ENCODE measurements around the gene SCT. TPM values are rescaled to one million over a fixed set of nuclear protein-coding genes. Genes with fewer than 3 reads are reported as not detected.

SCT gene
- polyA plus RNA-seq, 1 donor from 2014 or later: not detected

DNA sequence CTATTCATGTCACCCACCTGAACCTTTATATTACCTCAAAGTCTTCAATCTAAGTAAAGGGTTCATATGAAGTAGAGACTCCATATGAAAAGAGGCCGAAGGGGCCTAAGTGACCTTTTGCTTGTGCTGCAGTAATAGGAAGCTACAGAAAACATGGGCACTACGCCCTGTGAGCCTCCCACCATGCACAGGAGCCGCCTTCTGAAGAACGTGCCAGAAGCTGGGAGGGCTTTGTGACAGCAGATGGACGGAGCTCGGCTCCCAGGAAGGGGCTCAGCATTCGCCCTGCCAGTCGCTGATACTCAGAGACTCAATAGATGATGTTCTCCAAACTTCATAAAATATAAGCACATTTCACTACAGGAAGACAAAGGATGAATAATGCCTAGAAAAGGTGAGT is 46.9 kb upstream of the SCT start:
- no peaks in the 10 kb centered on the region for H3K9me3 ChIP-seq (ENCODE audit: low read length)
- peaks cover 11% of the 10 kb centered on the region for H3K36me3 ChIP-seq (ENCODE audit: insufficient read depth, low read length)
- no peaks in the 10 kb centered on the region for H3K9me2 ChIP-seq (ENCODE audit: insufficient read depth, low read length)
- no peaks in the 10 kb centered on the region for H3F3A ChIP-seq (ENCODE audit: insufficient read depth, low read length, poor library complexity, severe bottlenecking)
- H2AFZ ChIP-seq (ENCODE audit: low read depth, low read length): no peak overlapping the region
- TF ChIP-seq, protein P1, sequence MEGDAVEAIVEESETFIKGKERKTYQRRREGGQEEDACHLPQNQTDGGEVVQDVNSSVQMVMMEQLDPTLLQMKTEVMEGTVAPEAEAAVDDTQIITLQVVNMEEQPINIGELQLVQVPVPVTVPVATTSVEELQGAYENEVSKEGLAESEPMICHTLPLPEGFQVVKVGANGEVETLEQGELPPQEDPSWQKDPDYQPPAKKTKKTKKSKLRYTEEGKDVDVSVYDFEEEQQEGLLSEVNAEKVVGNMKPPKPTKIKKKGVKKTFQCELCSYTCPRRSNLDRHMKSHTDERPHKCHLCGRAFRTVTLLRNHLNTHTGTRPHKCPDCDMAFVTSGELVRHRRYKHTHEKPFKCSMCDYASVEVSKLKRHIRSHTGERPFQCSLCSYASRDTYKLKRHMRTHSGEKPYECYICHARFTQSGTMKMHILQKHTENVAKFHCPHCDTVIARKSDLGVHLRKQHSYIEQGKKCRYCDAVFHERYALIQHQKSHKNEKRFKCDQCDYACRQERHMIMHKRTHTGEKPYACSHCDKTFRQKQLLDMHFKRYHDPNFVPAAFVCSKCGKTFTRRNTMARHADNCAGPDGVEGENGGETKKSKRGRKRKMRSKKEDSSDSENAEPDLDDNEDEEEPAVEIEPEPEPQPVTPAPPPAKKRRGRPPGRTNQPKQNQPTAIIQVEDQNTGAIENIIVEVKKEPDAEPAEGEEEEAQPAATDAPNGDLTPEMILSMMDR (IDR thresholded peaks at IDR 0.05; ENCODE audit: poor library complexity, severe bottlenecking): no peak
- TF ChIP-seq EP300 (conservative IDR thresholded peaks at IDR 0.05; ENCODE audit: poor library complexity, severe bottlenecking) (no peak), TAF1 (IDR thresholded peaks at IDR 0.05; ENCODE audit: low read depth) (no peak), POLR2AphosphoS5 (IDR thresholded peaks at IDR 0.05) (no peak), RAD21 (conservative IDR thresholded peaks at IDR 0.05) (no peak), SMC3 (conservative IDR thresholded peaks at IDR 0.05; ENCODE audit: poor library complexity) (no peak), EZH2 (IDR thresholded peaks at IDR 0.05; ENCODE audit: borderline replicate concordance, insufficient read depth, low read length, poor library complexity, severe bottlenecking) (no peak), MXI1 (conservative IDR thresholded peaks at IDR 0.05; ENCODE audit: poor library complexity, severe bottlenecking) (no peak)
- TF ChIP-seq, protein P2, sequence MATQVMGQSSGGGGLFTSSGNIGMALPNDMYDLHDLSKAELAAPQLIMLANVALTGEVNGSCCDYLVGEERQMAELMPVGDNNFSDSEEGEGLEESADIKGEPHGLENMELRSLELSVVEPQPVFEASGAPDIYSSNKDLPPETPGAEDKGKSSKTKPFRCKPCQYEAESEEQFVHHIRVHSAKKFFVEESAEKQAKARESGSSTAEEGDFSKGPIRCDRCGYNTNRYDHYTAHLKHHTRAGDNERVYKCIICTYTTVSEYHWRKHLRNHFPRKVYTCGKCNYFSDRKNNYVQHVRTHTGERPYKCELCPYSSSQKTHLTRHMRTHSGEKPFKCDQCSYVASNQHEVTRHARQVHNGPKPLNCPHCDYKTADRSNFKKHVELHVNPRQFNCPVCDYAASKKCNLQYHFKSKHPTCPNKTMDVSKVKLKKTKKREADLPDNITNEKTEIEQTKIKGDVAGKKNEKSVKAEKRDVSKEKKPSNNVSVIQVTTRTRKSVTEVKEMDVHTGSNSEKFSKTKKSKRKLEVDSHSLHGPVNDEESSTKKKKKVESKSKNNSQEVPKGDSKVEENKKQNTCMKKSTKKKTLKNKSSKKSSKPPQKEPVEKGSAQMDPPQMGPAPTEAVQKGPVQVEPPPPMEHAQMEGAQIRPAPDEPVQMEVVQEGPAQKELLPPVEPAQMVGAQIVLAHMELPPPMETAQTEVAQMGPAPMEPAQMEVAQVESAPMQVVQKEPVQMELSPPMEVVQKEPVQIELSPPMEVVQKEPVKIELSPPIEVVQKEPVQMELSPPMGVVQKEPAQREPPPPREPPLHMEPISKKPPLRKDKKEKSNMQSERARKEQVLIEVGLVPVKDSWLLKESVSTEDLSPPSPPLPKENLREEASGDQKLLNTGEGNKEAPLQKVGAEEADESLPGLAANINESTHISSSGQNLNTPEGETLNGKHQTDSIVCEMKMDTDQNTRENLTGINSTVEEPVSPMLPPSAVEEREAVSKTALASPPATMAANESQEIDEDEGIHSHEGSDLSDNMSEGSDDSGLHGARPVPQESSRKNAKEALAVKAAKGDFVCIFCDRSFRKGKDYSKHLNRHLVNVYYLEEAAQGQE (IDR thresholded peaks at IDR 0.05; ENCODE audit: borderline replicate concordance): no peak
- H3K4me2 ChIP-seq (ENCODE audit: low read length): no peak overlapping the region
- no peak overlapping the region for H3K9ac ChIP-seq (ENCODE audit: low read length)
- no peak overlapping the region for H3K27ac ChIP-seq (ENCODE audit: low read length)
- H3K4me3 ChIP-seq (ENCODE audit: low read length): no peak overlapping the region
- no peaks in the 10 kb centered on the region for H4K20me1 ChIP-seq (ENCODE audit: insufficient read depth)
- no peaks in the 10 kb centered on the region for H3K79me2 ChIP-seq (replicated peaks; ENCODE audit: insufficient read depth, low read length)
- H3K27me3 ChIP-seq (ENCODE audit: insufficient read depth, low read depth, low read length): no peaks in the 10 kb centered on the region

DNA sequence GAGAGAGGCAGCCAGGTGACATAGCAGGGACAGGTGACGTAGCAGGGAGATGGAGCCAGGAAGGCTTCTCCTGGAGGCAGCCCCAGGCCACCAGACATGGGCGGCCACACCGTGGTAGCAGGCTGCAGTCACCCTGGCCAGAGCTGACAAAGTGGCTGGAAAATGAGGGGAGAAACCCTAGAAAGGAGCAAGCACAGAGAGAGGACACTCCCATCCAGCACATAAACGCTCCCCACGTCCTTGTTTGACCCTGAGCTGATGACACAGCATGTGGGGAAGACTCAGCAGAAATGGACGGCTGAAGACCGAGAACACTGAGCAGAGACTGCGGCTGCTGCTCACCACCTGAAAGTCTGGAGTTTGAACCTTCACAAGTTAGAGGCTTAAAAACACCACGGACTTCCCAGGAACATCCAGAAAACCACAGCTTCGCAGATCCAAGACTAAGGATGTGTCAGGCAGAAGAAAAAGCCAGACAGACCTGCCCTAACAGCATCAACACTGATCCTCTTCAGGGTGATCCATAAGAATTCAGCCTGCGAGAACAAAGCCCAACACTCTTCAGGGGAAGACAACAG is 38.8 kb upstream of the SCT start:
- no peaks in the 10 kb centered on the region for H3F3A ChIP-seq (ENCODE audit: insufficient read depth, low read length, poor library complexity, severe bottlenecking)

More for the DNA sequence above, 38.8 kb upstream of the SCT start:
- no peaks in the 10 kb centered on the region for H4K20me1 ChIP-seq (ENCODE audit: insufficient read depth)
- no peak overlapping the region for H3K4me3 ChIP-seq (ENCODE audit: low read length)
- H3K36me3 ChIP-seq (ENCODE audit: insufficient read depth, low read length): no peaks in the 10 kb centered on the region
- no peak overlapping the region for H3K4me2 ChIP-seq (ENCODE audit: low read length)
- H3K9me2 ChIP-seq (ENCODE audit: insufficient read depth, low read length): no peaks in the 10 kb centered on the region
- no peaks in the 10 kb centered on the region for H3K27me3 ChIP-seq (ENCODE audit: insufficient read depth, low read depth, low read length)
- H2AFZ ChIP-seq (ENCODE audit: low read depth, low read length): no peak overlapping the region
- H3K9ac ChIP-seq (ENCODE audit: low read length): no peak overlapping the region
- H3K9me3 ChIP-seq (ENCODE audit: low read length): no peaks in the 10 kb centered on the region
- no peaks in the 10 kb centered on the region for H3K79me2 ChIP-seq (replicated peaks; ENCODE audit: insufficient read depth, low read length)
- H3K27ac ChIP-seq (ENCODE audit: low read length): no peak overlapping the region
- TF ChIP-seq, protein P1 (IDR thresholded peaks at IDR 0.05; ENCODE audit: poor library complexity, severe bottlenecking): no peak
- no peak for TF ChIP-seq RAD21 (conservative IDR thresholded peaks at IDR 0.05)
- TF ChIP-seq, protein P2 (IDR thresholded peaks at IDR 0.05; ENCODE audit: borderline replicate concordance): no peak
- TF ChIP-seq EZH2 (IDR thresholded peaks at IDR 0.05; ENCODE audit: borderline replicate concordance, insufficient read depth, low read length, poor library complexity, severe bottlenecking): no peak
- TF ChIP-seq MXI1 (conservative IDR thresholded peaks at IDR 0.05; ENCODE audit: poor library complexity, severe bottlenecking): no peak
- no peak for TF ChIP-seq EP300 (conservative IDR thresholded peaks at IDR 0.05; ENCODE audit: poor library complexity, severe bottlenecking)

Data from neural cell (in vitro differentiated cells).